ENCODE results near the gene CCDC60.

DNA sequence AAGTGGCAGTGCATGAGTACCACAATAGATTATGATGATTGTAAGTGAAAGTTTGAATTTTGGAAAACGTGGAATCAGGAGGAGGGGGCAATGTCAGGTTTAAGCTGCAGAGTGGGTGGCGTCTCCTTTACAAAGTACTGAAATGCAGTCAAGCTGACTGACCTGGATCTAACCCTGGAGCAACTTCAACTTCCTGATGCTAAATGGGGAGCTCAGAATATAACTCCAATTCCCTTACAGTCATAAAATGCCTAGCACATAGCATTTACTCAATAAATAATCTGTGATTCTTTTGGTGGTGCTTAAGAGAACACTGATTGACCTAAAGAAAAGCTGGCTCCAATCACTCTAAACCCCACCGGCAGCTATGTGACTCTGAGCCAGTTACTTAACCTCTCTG lies 38.5 kb downstream of the CCDC60 start:
- TF ChIP-seq, protein P1, sequence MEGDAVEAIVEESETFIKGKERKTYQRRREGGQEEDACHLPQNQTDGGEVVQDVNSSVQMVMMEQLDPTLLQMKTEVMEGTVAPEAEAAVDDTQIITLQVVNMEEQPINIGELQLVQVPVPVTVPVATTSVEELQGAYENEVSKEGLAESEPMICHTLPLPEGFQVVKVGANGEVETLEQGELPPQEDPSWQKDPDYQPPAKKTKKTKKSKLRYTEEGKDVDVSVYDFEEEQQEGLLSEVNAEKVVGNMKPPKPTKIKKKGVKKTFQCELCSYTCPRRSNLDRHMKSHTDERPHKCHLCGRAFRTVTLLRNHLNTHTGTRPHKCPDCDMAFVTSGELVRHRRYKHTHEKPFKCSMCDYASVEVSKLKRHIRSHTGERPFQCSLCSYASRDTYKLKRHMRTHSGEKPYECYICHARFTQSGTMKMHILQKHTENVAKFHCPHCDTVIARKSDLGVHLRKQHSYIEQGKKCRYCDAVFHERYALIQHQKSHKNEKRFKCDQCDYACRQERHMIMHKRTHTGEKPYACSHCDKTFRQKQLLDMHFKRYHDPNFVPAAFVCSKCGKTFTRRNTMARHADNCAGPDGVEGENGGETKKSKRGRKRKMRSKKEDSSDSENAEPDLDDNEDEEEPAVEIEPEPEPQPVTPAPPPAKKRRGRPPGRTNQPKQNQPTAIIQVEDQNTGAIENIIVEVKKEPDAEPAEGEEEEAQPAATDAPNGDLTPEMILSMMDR (IDR thresholded peaks at IDR 0.05; ENCODE audit: low read depth, low read length), result no peak
- TF ChIP-seq EZH2phosphoT487 (IDR thresholded peaks at IDR 0.05; ENCODE audit: low read depth), result no peak
